GM21825 (cell line): ENCODE data around the gene CLRN3.

ENCODE experiments used
- ATAC-seq: cut with Tn5 transposase; IDR thresholded peaks from one replicate; pipeline ENCODE4 v1.9.1; 2021; ENCODE audit warnings: mild to moderate bottlenecking, moderate library complexity; ENCODE audit not compliant: unreplicated experiment

The CLRN3 gene

GRCh38 chr10:127903789-127904188 lies 11.0 kb upstream of the CLRN3 start:
- ATAC-seq = no peak

- no peak for ATAC-seq
Measured at GRCh38 chr10:127899766-127900387, 7.1 kb upstream of the CLRN3 start.

- no peak for ATAC-seq
Measured at GRCh38 chr10:127897177-127897576, 4.4 kb upstream of the CLRN3 start.

GRCh38 chr10:127896590-127896989 lies 3.8 kb upstream of the CLRN3 start:
- no peak for ATAC-seq

GRCh38 chr10:127894146-127894545 lies 1.4 kb upstream of the CLRN3 start:
- ATAC-seq = no peak

- ATAC-seq = no peak
Measured at GRCh38 chr10:127890832-127891334, 1.9 kb downstream of the CLRN3 start.

- no peak for ATAC-seq
Measured at GRCh38 chr10:127890216-127890615, 2.5 kb downstream of the CLRN3 start.

- no peak for ATAC-seq
Measured at GRCh38 chr10:127889605-127890195, 3.0 kb downstream of the CLRN3 start.

- no peak for ATAC-seq
Measured at GRCh38 chr10:127888521-127889312, 4.0 kb downstream of the CLRN3 start.

- ATAC-seq = no peak
Measured at GRCh38 chr10:127887541-127888415, 5.0 kb downstream of the CLRN3 start.

- ATAC-seq = no peak
Measured at GRCh38 chr10:127886371-127887051, 6.2 kb downstream of the CLRN3 start.

- ATAC-seq = no peak
Measured at GRCh38 chr10:127884501-127884900, 8.2 kb downstream of the CLRN3 start.

- ATAC-seq = no peak
Measured at GRCh38 chr10:127883516-127883915, 9.2 kb downstream of the CLRN3 start.

- no peak for ATAC-seq
Measured at GRCh38 chr10:127882801-127883459, 9.8 kb downstream of the CLRN3 start.

GRCh38 chr10:127882391-127882790 lies 10.3 kb downstream of the CLRN3 start:
- no peak for ATAC-seq

GRCh38 chr10:127881262-127881661 lies 11.5 kb downstream of the CLRN3 start:
- no peak for ATAC-seq

GRCh38 chr10:127880557-127880956 lies 12.2 kb downstream of the CLRN3 start:
- ATAC-seq = no peak

- ATAC-seq = no peak
Measured at GRCh38 chr10:127878475-127879055, 14.2 kb downstream of the CLRN3 start.

GRCh38 chr10:127877699-127878098 lies 15.0 kb downstream of the CLRN3 start:
- ATAC-seq = no peak
